KG1 (cell line): ENCODE results near the gene ZNF69.
"Not testable (repeated sequence)": the region's sequence is repeated elsewhere in the genome, so short reads cannot be mapped to it uniquely, and the experiment has no call there.

Experiments used
- DNase-seq: peaks from one replicate; lab custom pipeline; 2025; lab: John Stamatoyannopoulos, UW

ZNF69 gene

GRCh38 chr19:11887611-11888531, at the start of gene ZNF69:
Gene ZNF69 (plus strand): TSS chr19:11887782. CDS start chr19:11887924, 142 bp downstream.
- DNase-seq: no peak

- no peak for DNase-seq
Observed at GRCh38 chr19:11843722-11844121, 43.9 kb upstream of the ZNF69 start.

- DNase-seq: not testable (repeated sequence)
Observed at GRCh38 chr19:11847615-11848014, 40.0 kb upstream of the ZNF69 start.

GRCh38 chr19:11848200-11848593, 39.4 kb upstream of the ZNF69 start:
- no peak for DNase-seq

- DNase-seq: peak; percentile 86
Observed at GRCh38 chr19:11848594-11849469, 38.8 kb upstream of the ZNF69 start, which contains the start of gene ZNF439. Gene ZNF439 (plus strand): TSS chr19:11848726. CDS start chr19:11848868, 142 bp downstream.

- DNase-seq: not testable (repeated sequence)
Observed at GRCh38 chr19:11850289-11850688, 37.3 kb upstream of the ZNF69 start.

GRCh38 chr19:11853358-11853757, 34.2 kb upstream of the ZNF69 start:
- no peak for DNase-seq

GRCh38 chr19:11856596-11857250, 30.9 kb upstream of the ZNF69 start:
- DNase-seq: no peak

GRCh38 chr19:11860721-11861120, 26.9 kb upstream of the ZNF69 start:
- no peak for DNase-seq

- DNase-seq: no peak
Observed at GRCh38 chr19:11861301-11861700, 26.3 kb upstream of the ZNF69 start.

- DNase-seq: not testable (repeated sequence)
Observed at GRCh38 chr19:11867766-11868165, 19.8 kb upstream of the ZNF69 start.

GRCh38 chr19:11868188-11868587, 19.4 kb upstream of the ZNF69 start:
- DNase-seq: no peak

- no peak for DNase-seq
Observed at GRCh38 chr19:11872624-11873023, 15.0 kb upstream of the ZNF69 start.

GRCh38 chr19:11873762-11874161, 13.8 kb upstream of the ZNF69 start:
- no peak for DNase-seq

- DNase-seq: not testable (repeated sequence)
Observed at GRCh38 chr19:11879687-11880266, 7.8 kb upstream of the ZNF69 start.

- DNase-seq: no peak
Observed at GRCh38 chr19:11880598-11880997, 7.0 kb upstream of the ZNF69 start.

- peak; percentile 37 for DNase-seq
Observed at GRCh38 chr19:11881151-11881800, 6.3 kb upstream of the ZNF69 start.

- DNase-seq: no peak
Observed at GRCh38 chr19:11882606-11883005, 5.0 kb upstream of the ZNF69 start.

GRCh38 chr19:11887234-11887610, 360 bp upstream of the ZNF69 start:
- no peak for DNase-seq

GRCh38 chr19:11889901-11890300, 2.3 kb downstream of the ZNF69 start:
- DNase-seq: not testable (repeated sequence)

GRCh38 chr19:11890634-11891033, 3.1 kb downstream of the ZNF69 start:
- DNase-seq: no peak
